SK-N-MC (cell line): ENCODE data around the gene CYP26A1.
A peak's percentile ranks its signal among the peaks of the same experiment; 100 is the strongest.

Source experiments
- DNase-seq: peaks from one replicate; pipeline ENCODE4 v3.0.0-alpha.2; 2011; ENCODE audit warnings: low read depth, low spot score
- H3K27ac ChIP-seq: fragments of 200-600 bp; sonication (generic); 2 replicates; pipeline ENCODE4 v1.5.1; 2016; ENCODE audit warnings: mixed run types
- H3K36me3 ChIP-seq: fragments of 200-600 bp; sonication (generic); 2 replicates; pipeline ENCODE4 v1.6.1; 2017; ENCODE audit warnings: antibody characterized with exemption, low read length, mixed read lengths; ENCODE audit not compliant: insufficient read depth
- H3K4me3 ChIP-seq: fragments of 200-600 bp; sonication (generic); 2 replicates; pipeline ENCODE4 v1.5.1; 2016
- H3K9ac ChIP-seq: fragments of 200-600 bp; sonication (generic); 2 replicates; pipeline ENCODE4 v1.8.0; 2017; ENCODE audit warnings: mixed run types, mixed read lengths; ENCODE audit not compliant: insufficient read length
- H3K9me3 ChIP-seq: fragments of 200-600 bp; sonication (generic); 2 replicates; pipeline ENCODE4 v1.6.1; 2017; ENCODE audit warnings: low read depth, mild to moderate bottlenecking, antibody characterized with exemption, low read length, moderate library complexity, mixed read lengths
- EZH2 ChIP-seq: fragments of 200-600 bp; sonication (generic); IDR thresholded peaks from one replicate; pipeline ENCODE4 v1.6.1; 2017; ENCODE audit warnings: antibody characterized with exemption
- FOXP2 ChIP-seq: optimal IDR thresholded peaks from 2 replicates; pipeline ENCODE3; 2011; ENCODE audit warnings: mild to moderate bottlenecking, moderate library complexity; ENCODE audit not compliant: insufficient read depth; ENCODE audit errors: extremely low read length, control extremely low read depth
- POLR2AphosphoS5 ChIP-seq: IDR thresholded peaks from 2 replicates; pipeline ENCODE4 v1.6.1; 2012; ENCODE audit warnings: mild to moderate bottlenecking, low read depth, low read length, borderline replicate concordance

CYP26A1 gene

GRCh38 chr10:93070378-93071176 is 3.1 kb upstream of the CYP26A1 start:
- no peak overlapping the region for H3K4me3 ChIP-seq
- TF ChIP-seq FOXP2 = no peak
- no peak for TF ChIP-seq EZH2
- no peak for DNase-seq
- H3K27ac ChIP-seq = no peak overlapping the region
- H3K9ac ChIP-seq = no peak overlapping the region
- no peaks in the 10 kb centered on the region for H3K9me3 ChIP-seq
- H3K36me3 ChIP-seq = no peaks in the 10 kb centered on the region

- H3K36me3 ChIP-seq = no peaks in the 10 kb centered on the region
- H3K27ac ChIP-seq = no peak overlapping the region
- no peak for DNase-seq
- TF ChIP-seq EZH2 (no peak), FOXP2 (no peak), POLR2AphosphoS5 (no peak)
- H3K4me3 ChIP-seq = no peak overlapping the region
- H3K9me3 ChIP-seq = no peaks in the 10 kb centered on the region
- H3K9ac ChIP-seq = no peak overlapping the region
These were observed 2.6 kb upstream of the CYP26A1 start for GRCh38 chr10:93071177-93071472.

GRCh38 chr10:93071674-93072224 is 1.9 kb upstream of the CYP26A1 start:
- no peak for TF ChIP-seq POLR2AphosphoS5
- no peak for TF ChIP-seq FOXP2
- no peak for TF ChIP-seq EZH2
- Histone ChIP-seq H3K9me3 (no peaks in the 10 kb centered on the region), H3K9ac (no peak overlapping the region), H3K27ac (no peak overlapping the region), H3K36me3 (no peaks in the 10 kb centered on the region), H3K4me3 (no peak overlapping the region)
- DNase-seq = no peak

- Histone ChIP-seq H3K9ac (no peak overlapping the region), H3K36me3 (no peaks in the 10 kb centered on the region), H3K27ac (no peak overlapping the region), H3K4me3 (no peak overlapping the region), H3K9me3 (no peaks in the 10 kb centered on the region)
- TF ChIP-seq EZH2 (no peak), POLR2AphosphoS5 (no peak), FOXP2 (no peak)
- no peak for DNase-seq
These were observed 1.4 kb upstream of the CYP26A1 start for GRCh38 chr10:93072225-93072712.

GRCh38 chr10:93072713-93073538 is 767 bp upstream of the CYP26A1 start:
- Histone ChIP-seq H3K4me3 (peak overlapping the region; percentile 48; the same call in 1 of the 2 replicates), H3K27ac (no peak overlapping the region), H3K9me3 (no peaks in the 10 kb centered on the region), H3K9ac (no peak overlapping the region), H3K36me3 (no peaks in the 10 kb centered on the region)
- DNase-seq = no peak
- TF ChIP-seq EZH2 (no peak), POLR2AphosphoS5 (no peak), FOXP2 (no peak)

- TF ChIP-seq EZH2 (no peak), POLR2AphosphoS5 (no peak), FOXP2 (no peak)
- H3K36me3 ChIP-seq = no peaks in the 10 kb centered on the region
- DNase-seq = no peak
- H3K27ac ChIP-seq = no peak overlapping the region
- peak overlapping the region; percentile 48; the same call in 1 of the 2 replicates for H3K4me3 ChIP-seq
- H3K9me3 ChIP-seq = no peaks in the 10 kb centered on the region
- H3K9ac ChIP-seq = no peak overlapping the region
These were observed 479 bp downstream of the CYP26A1 start for GRCh38 chr10:93074147-93074596.

GRCh38 chr10:93074597-93075368 is 1.1 kb downstream of the CYP26A1 start:
- no peak overlapping the region for H3K9ac ChIP-seq
- no peaks in the 10 kb centered on the region for H3K9me3 ChIP-seq
- no peak overlapping the region for H3K4me3 ChIP-seq
- H3K27ac ChIP-seq = no peak overlapping the region
- no peak for DNase-seq
- TF ChIP-seq EZH2 (no peak), POLR2AphosphoS5 (no peak), FOXP2 (no peak)
- no peaks in the 10 kb centered on the region for H3K36me3 ChIP-seq
